Activated naive CD4-positive, alpha-beta T cell treated with anti-CD3 and anti-CD28 coated beads, Interleukin-2, amount 50 U/mL, for 24 hours (primary cell): ENCODE data around the gene C1orf21.

ENCODE experiments used
- H3K27ac Mint-ChIP-seq: one replicate; pipeline ENCODE4 v1.8.0; 2021; ENCODE audit warnings: mild to moderate bottlenecking, mixed read lengths
- H3K27me3 Mint-ChIP-seq: one replicate; pipeline ENCODE4 v1.8.0; 2021; ENCODE audit warnings: mixed read lengths
- H3K36me3 Mint-ChIP-seq: one replicate; pipeline ENCODE4 v1.8.0; 2021; ENCODE audit warnings: mixed read lengths
- H3K4me1 Mint-ChIP-seq: one replicate; pipeline ENCODE4 v1.8.0; 2021; ENCODE audit warnings: mixed read lengths
- H3K4me3 Mint-ChIP-seq: one replicate; pipeline ENCODE4 v1.8.0; 2021; ENCODE audit warnings: mild to moderate bottlenecking, mixed read lengths
- H3K9me3 Mint-ChIP-seq: one replicate; pipeline ENCODE4 v1.8.0; 2021; ENCODE audit warnings: mixed read lengths

C1orf21 gene

DNA sequence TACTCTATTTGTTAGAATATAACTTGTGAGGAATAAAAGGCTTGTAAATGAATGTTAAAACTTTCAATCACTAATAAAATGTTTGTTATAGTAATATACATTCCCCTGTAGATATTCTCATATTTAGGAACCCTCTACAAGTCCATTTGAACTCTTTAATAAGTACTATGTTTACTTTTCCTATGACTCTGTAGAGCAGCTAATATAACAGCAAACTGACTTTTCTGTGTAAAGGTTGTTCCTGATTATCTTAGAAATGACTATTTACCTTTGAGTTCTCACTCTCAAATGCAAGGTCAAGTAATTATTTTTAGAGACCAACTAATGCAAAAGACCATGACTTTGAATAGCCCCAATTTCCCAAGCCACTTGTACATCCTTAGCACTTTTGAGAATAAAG, 130.3 kb downstream of the C1orf21 start:
- Mint-ChIP-seq H3K27me3 (peaks cover 8% of the 10 kb centered on the region), H3K9me3 (no peaks in the 10 kb centered on the region), H3K36me3 (no peaks in the 10 kb centered on the region), H3K4me3 (no peak overlapping the region), H3K4me1 (no peaks in the 10 kb centered on the region), H3K27ac (no peak overlapping the region)

- Mint-ChIP-seq H3K9me3 (no peaks in the 10 kb centered on the region), H3K4me1 (no peaks in the 10 kb centered on the region), H3K27me3 (peaks cover 9% of the 10 kb centered on the region), H3K4me3 (no peak overlapping the region), H3K27ac (no peak overlapping the region), H3K36me3 (no peaks in the 10 kb centered on the region)
Observed at GRCh38 chr1:184518736-184519357, 132.0 kb downstream of the C1orf21 start.

DNA sequence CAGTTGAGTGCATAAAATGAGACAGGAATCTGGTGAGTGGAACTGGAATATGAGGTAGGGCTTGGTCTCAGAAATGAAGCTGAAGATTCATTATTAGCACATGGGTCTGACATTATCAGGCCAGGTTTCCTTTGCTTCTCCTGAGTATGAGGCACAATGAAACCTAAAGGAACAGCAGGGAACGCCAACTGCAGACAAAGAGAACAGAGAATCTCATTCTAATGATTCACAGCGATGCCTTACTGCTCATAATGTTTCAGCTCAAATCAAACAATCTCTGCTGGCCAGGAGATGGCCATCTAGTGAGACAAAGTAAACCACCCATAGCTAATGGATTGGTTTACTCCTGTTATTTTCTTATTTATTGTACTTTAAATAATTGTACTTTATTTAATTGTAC, 133.5 kb downstream of the C1orf21 start:
- H3K9me3 Mint-ChIP-seq, result no peaks in the 10 kb centered on the region
- no peaks in the 10 kb centered on the region for H3K4me1 Mint-ChIP-seq
- H3K36me3 Mint-ChIP-seq, result no peaks in the 10 kb centered on the region
- no peak overlapping the region for H3K27ac Mint-ChIP-seq
- no peak overlapping the region for H3K4me3 Mint-ChIP-seq
- H3K27me3 Mint-ChIP-seq, result peaks cover 9% of the 10 kb centered on the region

DNA sequence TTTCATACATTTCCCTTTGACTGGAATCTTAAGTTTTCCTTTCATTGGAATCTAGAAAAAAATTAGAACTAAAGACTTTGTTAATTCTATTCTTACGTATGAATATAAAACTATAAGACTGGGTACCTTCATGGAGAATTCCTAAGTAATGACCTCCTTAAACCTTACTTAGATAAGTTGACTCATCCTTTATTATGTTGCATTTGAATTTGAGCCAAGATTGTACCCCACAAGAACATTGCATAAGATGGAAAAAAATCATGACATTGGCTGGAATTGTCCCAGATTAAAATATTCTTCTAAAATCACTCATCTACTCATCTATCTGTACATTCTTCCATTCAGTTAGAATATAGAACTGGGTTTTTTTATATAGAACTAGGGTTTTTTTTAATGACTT, 137.4 kb downstream of the C1orf21 start:
- no peak overlapping the region for H3K4me3 Mint-ChIP-seq
- H3K9me3 Mint-ChIP-seq, result no peaks in the 10 kb centered on the region
- no peaks in the 10 kb centered on the region for H3K36me3 Mint-ChIP-seq
- no peak overlapping the region for H3K27ac Mint-ChIP-seq
- no peaks in the 10 kb centered on the region for H3K4me1 Mint-ChIP-seq
- H3K27me3 Mint-ChIP-seq, result peaks cover 5% of the 10 kb centered on the region

- Mint-ChIP-seq H3K36me3 (no peaks in the 10 kb centered on the region), H3K4me3 (no peak overlapping the region), H3K27ac (no peak overlapping the region), H3K9me3 (no peaks in the 10 kb centered on the region), H3K4me1 (no peaks in the 10 kb centered on the region), H3K27me3 (peaks cover 6% of the 10 kb centered on the region)
Observed at GRCh38 chr1:184527402-184527801, 140.6 kb downstream of the C1orf21 start.

DNA sequence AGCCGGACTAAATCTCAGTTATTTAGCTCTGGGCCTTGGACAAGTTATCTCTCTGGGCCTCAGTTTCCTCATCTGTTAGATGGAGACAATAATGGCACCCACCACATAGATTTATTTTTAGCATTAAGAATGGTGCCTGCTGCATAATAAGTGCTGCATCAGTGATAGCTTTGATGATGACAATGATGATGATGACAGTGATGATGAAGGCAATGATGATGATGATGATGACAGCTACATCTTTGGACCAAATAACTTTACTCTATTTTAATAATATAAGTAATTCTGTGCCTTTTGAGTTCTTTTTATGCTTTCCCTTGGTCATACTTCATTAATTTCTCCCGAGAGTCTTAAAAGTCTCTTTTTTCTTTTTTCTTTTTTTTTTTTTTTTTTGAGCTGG, 143.4 kb downstream of the C1orf21 start:
- peaks cover 8% of the 10 kb centered on the region for H3K27me3 Mint-ChIP-seq
- H3K27ac Mint-ChIP-seq, result no peak overlapping the region
- no peak overlapping the region for H3K4me3 Mint-ChIP-seq
- no peaks in the 10 kb centered on the region for H3K4me1 Mint-ChIP-seq
- no peaks in the 10 kb centered on the region for H3K36me3 Mint-ChIP-seq
- H3K9me3 Mint-ChIP-seq, result no peaks in the 10 kb centered on the region

DNA sequence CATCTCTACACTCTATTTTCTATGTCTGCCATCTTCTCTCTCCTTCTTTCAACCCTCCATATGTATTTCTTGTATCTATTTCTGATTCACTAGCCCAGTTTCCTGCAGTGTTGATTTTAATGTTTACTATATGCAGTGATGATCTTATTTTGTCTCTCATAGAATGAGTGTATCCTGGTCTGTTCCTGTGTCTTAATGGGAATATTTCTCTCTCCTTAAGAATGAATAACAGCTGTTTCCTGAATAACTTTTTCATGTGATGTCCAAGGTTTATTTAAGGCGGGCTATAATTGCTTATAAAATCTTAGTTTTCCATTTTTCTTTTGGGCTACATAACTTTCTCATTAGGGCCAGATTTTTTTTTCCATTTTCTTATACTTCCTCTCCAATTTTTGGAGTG, 144.5 kb downstream of the C1orf21 start:
- no peaks in the 10 kb centered on the region for H3K9me3 Mint-ChIP-seq
- no peak overlapping the region for H3K27ac Mint-ChIP-seq

GRCh38 chr1:184532199-184532598, 145.4 kb downstream of the C1orf21 start:
- no peak overlapping the region for H3K27ac Mint-ChIP-seq

More for the DNA sequence above, 144.5 kb downstream of the C1orf21 start:
- no peak overlapping the region for H3K4me3 Mint-ChIP-seq
- no peaks in the 10 kb centered on the region for H3K36me3 Mint-ChIP-seq
- peaks cover 8% of the 10 kb centered on the region for H3K27me3 Mint-ChIP-seq
- no peaks in the 10 kb centered on the region for H3K4me1 Mint-ChIP-seq

DNA sequence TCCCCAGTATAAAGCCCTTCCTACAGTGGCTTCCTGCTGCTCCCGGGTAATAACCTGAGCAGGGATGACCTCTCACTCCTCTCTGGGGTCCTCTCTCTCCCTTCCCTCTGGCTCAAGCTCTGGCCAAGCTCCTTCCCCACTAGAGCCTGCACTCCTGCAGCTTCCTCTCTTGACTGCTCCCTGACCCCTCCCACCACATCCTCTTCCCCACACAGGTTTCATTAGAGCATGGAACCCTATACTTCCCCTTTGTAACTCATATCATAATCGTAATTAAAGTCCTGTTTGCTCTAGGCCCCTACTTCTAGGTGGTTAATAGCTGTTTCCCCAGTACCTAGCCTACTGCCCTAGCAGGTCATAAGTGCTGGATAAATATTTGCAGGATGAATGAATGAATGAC, 146.2 kb downstream of the C1orf21 start:
- H3K36me3 Mint-ChIP-seq, result no peaks in the 10 kb centered on the region
- H3K27me3 Mint-ChIP-seq, result peaks cover 8% of the 10 kb centered on the region
- no peak overlapping the region for H3K4me3 Mint-ChIP-seq
- peaks cover under 1% of the 10 kb centered on the region for H3K9me3 Mint-ChIP-seq
- H3K4me1 Mint-ChIP-seq, result no peaks in the 10 kb centered on the region
- H3K27ac Mint-ChIP-seq, result no peak overlapping the region

More at GRCh38 chr1:184532199-184532598, 145.4 kb downstream of the C1orf21 start:
- Mint-ChIP-seq H3K4me3 (no peak overlapping the region), H3K9me3 (no peaks in the 10 kb centered on the region), H3K27me3 (peaks cover 8% of the 10 kb centered on the region), H3K4me1 (no peaks in the 10 kb centered on the region), H3K36me3 (no peaks in the 10 kb centered on the region)

- Mint-ChIP-seq H3K36me3 (no peaks in the 10 kb centered on the region), H3K9me3 (peaks cover 6% of the 10 kb centered on the region), H3K4me3 (no peak overlapping the region), H3K27me3 (peaks cover 8% of the 10 kb centered on the region), H3K4me1 (no peaks in the 10 kb centered on the region), H3K27ac (no peak overlapping the region)
Observed at GRCh38 chr1:184533915-184534314, 147.1 kb downstream of the C1orf21 start.

DNA sequence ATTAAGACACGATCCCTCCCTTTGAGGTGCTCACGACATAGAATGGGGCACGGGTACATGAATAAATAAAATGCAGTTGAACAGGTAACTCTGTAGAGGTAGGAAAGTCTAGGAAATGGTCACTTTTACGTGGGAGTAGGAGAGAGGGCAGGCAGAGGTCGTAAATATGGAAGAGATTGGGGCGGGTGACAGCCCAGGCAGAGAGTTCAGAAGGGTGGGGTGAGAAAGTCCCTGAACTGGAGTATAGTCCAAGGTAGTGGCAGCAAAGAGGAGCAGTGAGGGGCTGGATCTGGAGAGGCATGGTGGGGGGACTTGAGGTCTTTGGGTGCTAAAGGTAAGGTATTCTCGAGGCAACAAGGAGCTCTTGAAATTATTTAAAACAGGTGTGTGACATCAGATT, 147.9 kb downstream of the C1orf21 start:
- peaks cover 8% of the 10 kb centered on the region for H3K27me3 Mint-ChIP-seq
- no peaks in the 10 kb centered on the region for H3K4me1 Mint-ChIP-seq
- no peak overlapping the region for H3K27ac Mint-ChIP-seq
- peaks cover 12% of the 10 kb centered on the region for H3K9me3 Mint-ChIP-seq
- H3K4me3 Mint-ChIP-seq, result no peak overlapping the region
- no peaks in the 10 kb centered on the region for H3K36me3 Mint-ChIP-seq

- no peak overlapping the region for H3K27ac Mint-ChIP-seq
- peaks cover 12% of the 10 kb centered on the region for H3K9me3 Mint-ChIP-seq
- peaks cover 8% of the 10 kb centered on the region for H3K27me3 Mint-ChIP-seq
- H3K4me1 Mint-ChIP-seq, result no peaks in the 10 kb centered on the region
- no peaks in the 10 kb centered on the region for H3K36me3 Mint-ChIP-seq
- H3K4me3 Mint-ChIP-seq, result no peak overlapping the region
Observed at GRCh38 chr1:184535191-184535970, 148.6 kb downstream of the C1orf21 start.

GRCh38 chr1:184536246-184536985, 149.6 kb downstream of the C1orf21 start:
- Mint-ChIP-seq H3K9me3 (peaks cover 12% of the 10 kb centered on the region), H3K27ac (no peak overlapping the region), H3K27me3 (peaks cover 5% of the 10 kb centered on the region), H3K36me3 (no peaks in the 10 kb centered on the region), H3K4me3 (no peak overlapping the region), H3K4me1 (no peaks in the 10 kb centered on the region)

GRCh38 chr1:184539580-184539979, 152.8 kb downstream of the C1orf21 start:
- Mint-ChIP-seq H3K27me3 (peaks cover 4% of the 10 kb centered on the region), H3K36me3 (no peaks in the 10 kb centered on the region), H3K4me1 (no peaks in the 10 kb centered on the region), H3K27ac (no peak overlapping the region), H3K4me3 (no peak overlapping the region), H3K9me3 (peaks cover 12% of the 10 kb centered on the region)

GRCh38 chr1:184541537-184542152, 154.8 kb downstream of the C1orf21 start:
- Mint-ChIP-seq H3K27ac (no peak overlapping the region), H3K4me3 (no peak overlapping the region), H3K4me1 (no peaks in the 10 kb centered on the region), H3K27me3 (peaks cover 3% of the 10 kb centered on the region), H3K9me3 (peaks cover 12% of the 10 kb centered on the region), H3K36me3 (no peaks in the 10 kb centered on the region)

DNA sequence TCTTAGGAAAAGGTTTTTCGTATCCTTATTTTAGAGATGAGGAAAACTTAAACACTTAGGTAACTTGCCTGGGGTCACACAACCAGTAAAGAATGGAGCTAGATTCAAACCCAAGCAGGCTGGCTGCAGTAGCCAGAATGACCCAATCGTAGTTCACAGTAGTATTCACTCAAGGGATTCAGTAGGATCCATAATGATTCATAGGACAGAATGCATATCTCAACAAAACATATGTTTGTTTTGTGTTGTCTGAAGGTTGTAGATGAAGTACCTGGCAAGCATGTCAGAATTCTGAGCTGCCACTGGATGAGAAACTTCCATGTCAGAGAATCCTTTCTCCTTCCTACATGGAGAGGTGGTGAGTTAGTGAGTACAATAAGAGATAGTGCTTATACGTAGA, 155.5 kb downstream of the C1orf21 start:
- H3K4me3 Mint-ChIP-seq, result no peak overlapping the region
- H3K27me3 Mint-ChIP-seq, result peaks cover 3% of the 10 kb centered on the region
- H3K36me3 Mint-ChIP-seq, result no peaks in the 10 kb centered on the region
- H3K4me1 Mint-ChIP-seq, result no peaks in the 10 kb centered on the region
- H3K9me3 Mint-ChIP-seq, result peaks cover 12% of the 10 kb centered on the region
- no peak overlapping the region for H3K27ac Mint-ChIP-seq
